HG02798 (cell line): Measurements from ENCODE around the gene CHCHD6.

ENCODE experiments used
- ATAC-seq: cut with Tn5 transposase; IDR thresholded peaks from one replicate; pipeline ENCODE4 v1.9.1; 2021; ENCODE audit warnings: mild to moderate bottlenecking; ENCODE audit not compliant: unreplicated experiment, poor library complexity

CHCHD6 gene

DNA sequence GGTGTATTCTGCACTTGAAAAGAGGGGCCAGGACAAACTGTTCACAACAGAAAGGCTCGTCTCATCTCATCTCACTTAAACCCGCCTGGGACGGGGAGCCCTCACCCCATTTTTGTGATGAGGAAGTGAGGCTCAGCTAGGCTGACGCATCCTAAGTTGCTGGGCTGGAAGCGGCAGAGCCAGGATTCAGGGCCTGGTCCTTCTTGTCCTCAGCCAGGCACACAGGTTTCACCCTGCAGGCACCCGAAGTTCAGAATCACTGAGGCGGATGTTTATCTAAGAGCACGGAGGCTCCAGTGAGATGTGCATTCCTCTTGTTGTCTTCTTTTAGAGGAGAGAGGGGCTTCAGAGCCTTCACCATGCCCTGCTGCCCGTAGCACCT lies 227.8 kb downstream of the CHCHD6 start:
- no peak for ATAC-seq

DNA sequence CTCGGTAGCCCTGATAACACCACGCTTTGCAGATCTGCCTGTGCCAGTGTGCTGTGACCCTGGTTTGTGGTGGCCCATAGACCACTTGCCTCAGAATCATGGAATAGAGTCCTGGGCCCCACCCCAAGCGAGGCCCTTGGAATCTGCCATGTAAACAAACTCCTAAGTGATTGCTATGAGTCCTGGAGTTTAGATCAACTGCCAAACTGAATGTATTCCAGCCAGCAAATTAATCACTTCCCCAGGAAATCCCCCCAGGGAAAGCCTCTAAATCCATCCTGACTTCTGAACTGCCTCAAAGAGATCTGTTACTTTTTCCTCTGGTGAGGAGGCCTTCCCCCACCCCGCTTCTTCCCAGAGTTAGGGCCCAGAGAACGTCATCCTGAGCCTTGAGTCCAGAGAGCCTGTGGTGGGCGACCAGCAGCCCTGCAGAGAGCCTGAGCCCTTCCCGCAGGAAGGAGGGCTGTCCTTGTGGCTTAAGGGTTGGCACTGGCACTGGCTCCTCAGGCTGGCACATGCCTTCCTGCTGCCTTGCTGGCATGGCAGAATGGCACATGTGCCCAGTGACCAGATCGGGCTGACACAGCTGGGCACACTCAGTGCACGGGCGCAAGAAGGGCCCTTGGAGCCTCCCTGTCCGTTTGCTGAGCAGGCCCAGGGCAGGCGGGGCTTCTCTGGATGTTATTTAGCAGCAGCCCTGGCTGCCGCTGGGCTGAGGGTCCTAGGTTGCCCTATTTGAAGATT lies 228.3 kb downstream of the CHCHD6 start:
- ATAC-seq: no peak

DNA sequence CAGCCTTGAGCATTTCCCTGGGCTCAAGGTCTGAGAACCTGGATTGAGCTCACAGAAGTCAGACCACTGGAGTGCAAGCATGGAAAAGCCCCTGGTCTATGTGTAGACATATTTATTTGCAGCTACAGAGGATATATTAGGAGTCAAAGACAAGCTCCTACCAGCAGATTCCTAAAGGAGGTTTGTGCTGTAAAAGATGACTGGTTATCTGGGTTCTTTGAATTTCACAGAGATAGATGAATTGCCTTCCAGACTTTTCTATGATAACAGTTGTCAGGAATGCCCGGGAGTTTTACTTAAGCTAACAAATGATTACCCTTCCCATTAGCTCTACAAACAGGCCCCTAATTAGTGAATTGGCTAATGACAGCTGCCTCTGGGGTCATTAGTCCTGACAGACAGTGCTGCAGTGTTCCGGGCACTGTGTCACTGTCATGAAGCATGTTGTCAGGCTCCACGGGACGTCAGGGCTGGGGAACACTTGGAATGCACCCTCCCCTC lies 230.0 kb downstream of the CHCHD6 start:
- ATAC-seq: no peak

DNA sequence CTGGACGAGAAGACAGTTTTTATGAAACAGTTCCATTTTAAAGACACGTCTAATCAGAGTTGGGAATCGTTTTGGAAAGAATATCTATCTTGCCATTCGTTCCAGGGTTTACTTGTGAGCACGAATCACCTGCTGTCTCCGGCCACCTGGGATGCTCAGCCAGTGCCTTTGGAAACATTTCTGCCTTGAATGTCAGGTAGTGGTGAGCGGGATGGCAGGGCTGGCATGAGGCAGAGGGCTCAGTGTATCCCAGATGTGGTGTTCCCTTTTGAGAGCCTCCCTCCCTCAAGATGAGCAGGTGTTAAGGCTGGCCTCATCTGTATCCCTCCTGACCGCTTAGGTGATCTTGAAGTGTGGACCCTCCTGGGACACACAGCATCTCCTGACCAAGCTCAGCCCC lies 231.0 kb downstream of the CHCHD6 start:
- no peak for ATAC-seq

DNA sequence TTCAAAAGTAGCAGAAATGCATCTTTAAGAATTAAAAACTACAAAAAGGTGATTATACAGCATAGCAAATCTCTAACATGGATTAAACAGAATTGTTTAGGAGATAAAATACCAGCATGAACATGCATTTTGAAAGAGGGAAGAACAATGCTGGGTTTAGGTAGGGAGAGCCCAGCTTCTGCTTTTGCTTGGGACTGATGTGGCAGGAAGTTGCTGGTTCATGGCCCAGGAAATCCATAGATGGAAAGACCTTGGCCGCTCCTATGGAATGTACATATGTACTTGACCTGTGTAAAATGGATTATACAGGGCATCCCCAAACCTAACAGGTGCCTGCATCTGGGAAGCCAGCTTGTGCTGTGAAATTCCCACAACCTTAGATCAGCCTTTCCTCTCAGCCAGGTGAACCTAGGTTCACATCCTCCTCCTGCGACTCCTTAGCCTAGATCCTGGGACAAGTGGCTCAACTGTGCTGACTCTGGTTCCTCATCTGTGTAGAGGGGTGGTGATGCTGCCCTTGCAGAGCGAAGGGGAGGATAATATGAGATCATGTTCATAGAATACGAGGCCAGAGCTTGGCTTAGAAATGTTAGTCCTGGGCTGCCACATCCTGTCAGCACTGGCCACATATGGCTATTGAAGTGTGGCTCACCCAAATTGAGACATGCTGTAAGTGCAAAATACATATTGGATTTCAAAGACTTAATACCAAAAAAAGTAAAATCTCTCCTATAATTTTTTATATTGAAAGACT lies 231.9 kb downstream of the CHCHD6 start:
- ATAC-seq: no peak

DNA sequence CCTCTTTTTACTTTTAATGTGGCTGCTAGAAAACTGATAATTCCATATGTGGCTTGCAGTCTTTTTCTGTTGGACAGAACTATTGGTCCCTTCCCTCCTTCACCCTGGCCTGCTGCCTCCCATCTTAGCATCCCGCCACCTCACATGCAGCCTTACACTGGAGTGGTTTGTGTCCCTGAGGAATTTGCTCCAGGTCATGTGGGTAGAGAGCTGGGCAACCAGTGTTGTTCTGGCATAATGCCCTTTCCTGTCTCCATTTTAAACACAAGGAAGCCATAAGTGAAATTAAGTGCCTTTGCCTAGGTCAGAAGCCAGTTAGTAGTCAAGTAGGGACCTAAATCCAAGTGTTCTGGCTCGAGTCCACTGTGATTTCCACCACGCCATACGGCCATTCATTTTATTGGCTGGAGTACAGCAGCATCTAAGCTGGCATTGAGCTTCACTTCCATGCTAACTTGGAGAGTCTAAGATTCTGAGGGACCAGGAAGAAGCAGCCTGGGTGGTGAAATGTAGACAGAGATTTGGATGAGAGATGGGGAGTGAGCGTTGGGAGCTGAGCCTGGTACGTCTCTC lies 232.9 kb downstream of the CHCHD6 start:
- ATAC-seq: no peak

DNA sequence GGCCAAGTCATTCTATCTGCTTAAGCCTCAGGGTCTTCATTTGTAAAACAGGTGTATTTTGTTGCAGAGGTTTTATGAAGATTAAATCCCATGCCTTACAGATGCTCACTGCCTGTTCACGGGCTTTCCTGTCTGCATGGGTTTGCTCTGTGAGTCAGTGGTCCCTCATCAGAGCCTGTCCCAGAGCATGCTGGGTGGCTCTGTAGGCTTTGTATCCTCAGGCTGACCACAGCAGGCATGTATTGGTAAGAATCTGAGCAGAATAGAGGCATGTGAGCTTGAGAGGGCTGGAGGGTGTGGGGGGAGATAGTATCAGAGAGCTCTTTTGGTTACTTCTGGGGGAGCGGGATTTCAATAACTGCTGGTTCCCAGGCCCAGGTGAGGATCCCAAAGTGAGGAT lies 233.5 kb downstream of the CHCHD6 start:
- ATAC-seq: no peak

DNA sequence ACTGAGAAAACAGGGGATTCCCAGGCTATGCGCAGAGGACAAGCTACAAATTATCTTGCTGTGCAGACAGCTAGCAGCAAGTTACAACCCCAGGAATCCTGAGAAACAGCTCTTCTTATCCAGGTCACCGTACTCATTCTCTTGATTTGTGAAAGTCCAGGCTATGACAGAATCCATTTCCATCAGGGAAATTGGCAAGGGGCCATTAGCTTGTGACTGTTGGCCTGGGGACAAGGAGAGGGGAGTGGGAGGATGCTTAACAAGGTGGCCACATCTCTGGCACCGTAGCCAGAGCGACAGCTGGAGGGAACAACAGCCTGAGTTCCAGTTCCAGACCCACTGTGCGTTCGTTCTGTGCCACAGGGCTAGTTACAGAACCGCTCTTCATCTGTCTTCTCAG lies 233.9 kb downstream of the CHCHD6 start:
- ATAC-seq: no peak

- no peak for ATAC-seq
Measured at GRCh38 chr3:126938520-126939337, 234.7 kb downstream of the CHCHD6 start.

DNA sequence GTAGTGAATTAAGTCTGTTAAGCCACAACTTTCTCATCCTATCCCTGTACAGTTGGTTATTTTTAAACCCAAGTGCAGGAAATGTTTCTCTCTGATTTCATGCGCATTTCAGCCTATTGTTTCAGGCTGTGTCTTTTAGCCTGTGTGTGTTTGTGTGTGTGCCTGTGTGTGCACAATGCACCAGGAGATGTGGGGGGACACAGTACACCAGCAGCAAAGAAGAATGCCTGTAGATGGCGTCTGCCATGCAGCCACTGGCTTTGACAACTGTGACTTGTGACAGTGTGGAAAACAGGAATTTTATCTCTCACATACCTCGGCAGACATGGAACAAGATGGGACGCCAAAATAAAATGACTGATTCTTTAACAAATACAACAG lies 235.3 kb downstream of the CHCHD6 start:
- ATAC-seq: no peak

DNA sequence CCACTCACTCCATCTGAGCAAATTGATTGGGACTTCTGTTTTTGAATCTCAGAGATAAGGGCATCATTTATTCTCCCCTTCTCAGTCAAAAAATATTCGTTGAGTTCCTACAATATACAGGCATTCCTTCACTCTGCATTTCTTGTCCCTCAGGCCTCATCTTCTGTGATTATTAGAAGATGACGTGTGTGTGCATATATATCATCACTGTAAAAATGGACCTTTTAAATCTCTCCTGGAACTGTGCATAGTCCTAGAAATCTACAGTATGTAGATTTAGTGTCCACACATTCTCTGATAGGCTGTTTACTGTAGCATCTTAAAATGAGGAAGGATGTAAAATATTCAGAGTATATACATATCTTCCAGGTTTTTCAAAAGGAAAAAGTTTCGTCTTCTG lies 235.7 kb downstream of the CHCHD6 start:
- ATAC-seq: no peak

GRCh38 chr3:126941721-126942270 lies 237.8 kb downstream of the CHCHD6 start:
- no peak for ATAC-seq

- no peak for ATAC-seq
Measured at GRCh38 chr3:126944089-126944965, 240.3 kb downstream of the CHCHD6 start.

GRCh38 chr3:126945171-126945721 lies 241.2 kb downstream of the CHCHD6 start:
- no peak for ATAC-seq

DNA sequence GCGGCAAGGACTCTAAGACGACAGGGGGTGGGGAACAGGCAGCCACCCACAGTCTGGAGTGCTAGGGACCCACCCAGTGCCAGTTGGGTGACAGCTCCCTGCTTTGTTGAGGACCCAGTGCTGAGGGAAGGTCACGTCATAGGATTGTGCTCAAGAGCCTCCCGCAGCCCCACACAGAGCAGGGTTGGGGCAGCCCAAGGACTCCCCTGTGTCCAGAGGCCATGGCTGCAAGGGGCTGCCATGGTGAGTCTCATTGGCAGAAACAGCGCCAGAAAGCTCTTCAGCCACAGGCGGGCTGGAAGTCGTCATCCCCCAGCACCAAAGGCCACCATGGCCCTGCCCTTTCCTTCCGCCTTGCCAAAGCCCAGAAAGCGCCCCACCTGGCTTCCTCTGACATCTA lies 241.9 kb downstream of the CHCHD6 start:
- no peak for ATAC-seq

DNA sequence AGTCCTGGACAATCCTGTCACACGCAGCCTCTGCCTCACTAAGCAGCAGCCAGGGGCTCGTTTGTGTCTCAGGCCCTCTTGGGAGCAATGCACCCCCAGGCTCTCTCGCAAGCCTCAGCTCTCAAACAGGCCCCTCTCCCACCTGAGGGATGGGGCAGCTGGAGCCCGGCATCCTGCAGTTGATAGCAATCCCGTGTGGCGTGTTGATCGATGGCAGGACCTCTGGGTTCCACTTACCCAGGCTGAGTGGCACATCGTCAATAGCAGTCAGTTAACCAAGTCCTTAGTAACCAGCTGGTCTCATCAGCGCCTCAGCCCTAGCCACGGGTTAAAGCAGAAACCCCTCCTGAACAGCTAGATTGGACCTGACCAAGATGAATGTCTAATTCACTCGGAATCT lies 242.4 kb downstream of the CHCHD6 start:
- ATAC-seq: no peak

- ATAC-seq: no peak
Measured at GRCh38 chr3:126947429-126947828, 243.4 kb downstream of the CHCHD6 start.

GRCh38 chr3:126948980-126949535 lies 245.0 kb downstream of the CHCHD6 start:
- ATAC-seq: no peak

GRCh38 chr3:126951561-126951960 lies 247.5 kb downstream of the CHCHD6 start:
- no peak for ATAC-seq
